K562 (cell line): ENCODE data around the gene CMTM4. TPM values are rescaled to one million over a fixed set of nuclear protein-coding genes. Genes with fewer than 3 reads are reported as not detected.

Experiments
- CAMTA2 ChIP-seq: fragments of 250-450 bp; sonication (Bioruptor Pico); conservative IDR thresholded peaks from 2 replicates; pipeline ENCODE4 v1.5.1; 2022
- CHD7 ChIP-seq: fragments of 200-600 bp; sonication (generic); IDR thresholded peaks from one replicate; pipeline ENCODE4 v1.6.1; 2012; ENCODE audit warnings: mild to moderate bottlenecking, low read depth, low read length, inconsistent platforms
- ELF2 ChIP-seq: fragments of 250-450 bp; sonication (Bioruptor Pico); IDR thresholded peaks from 2 replicates; pipeline ENCODE4 v1.5.0; 2021; ENCODE audit warnings: mild to moderate bottlenecking
- LARP7 ChIP-seq: fragments of 450-650 bp; IDR thresholded peaks from 2 replicates; pipeline ENCODE4 v1.6.1; 2016
- MBD1 ChIP-seq: fragments of 250-450 bp; sonication (Bioruptor Pico); IDR thresholded peaks from 2 replicates; pipeline ENCODE4 v1.8.0; 2022; ENCODE audit warnings: inconsistent platforms
- ZNF586 ChIP-seq: fragments of 450-650 bp; formaldehyde crosslinking; conservative IDR thresholded peaks from 2 replicates; pipeline ENCODE4 v1.4.0; 2020; ENCODE audit warnings: mild to moderate bottlenecking, moderate library complexity
- polyA plus RNA-seq, 8 experiments: library from polyadenylated mRNA; depleted of rRNA in 4 of 8; stranded (reverse) in 5 of 8; unstranded in 3 of 8; fragments of >200 nt; fragmentation: Nextera tagmentation in 2 of 8; fragmentation: Illumina TruSeq in 1 of 8; extraction: Ambion mirVana in 2 of 8; extraction: Trizol in 1 of 8; gene quantifications; 2 replicates each; pipeline versions ENCODE4 v1.2.1 to v1.2.3, GENCODE V29; 2011 to 2014; ENCODE audit warnings: inconsistent platforms in 1 of 8, missing spikeins in 1 of 8
- total RNA-seq, 7 experiments: library from RNA; depleted of rRNA in 6 of 7; stranded (reverse); fragments of >200 nt in 6 of 7; fragmentation: Illumina TruSeq in 2 of 7; extraction: Trizol in 2 of 7; gene quantifications; 2 replicates each; pipeline versions ENCODE4 v1.2.1 to v1.2.3, GENCODE V29; 2011 to 2021; ENCODE audit warnings: low replicate concordance in 1 of 7
- TF ChIP-seq, protein P1 (sequence below): fragments of 250-450 bp; sonication (Bioruptor Pico); IDR thresholded peaks from 2 replicates; pipeline ENCODE4 v1.5.0; 2022; ENCODE audit warnings: mild to moderate bottlenecking
- TF ChIP-seq, protein P2 (sequence below): fragments of 150-350 bp; IDR thresholded peaks from 2 replicates; pipeline ENCODE4 v1.6.1; 2014; ENCODE audit warnings: low read depth, mild to moderate bottlenecking, low read length, borderline replicate concordance

The CMTM4 gene
- total and polyA plus RNA-seq, 9 of the 15 experiments (the other 6 are each of a cell fraction or from before 2014, with no cell fraction given) = 2.0 to 21.3 (median 12.5) TPM

- no peak for TF ChIP-seq CHD7
- TF ChIP-seq MBD1 = no peak
- TF ChIP-seq, protein P1, sequence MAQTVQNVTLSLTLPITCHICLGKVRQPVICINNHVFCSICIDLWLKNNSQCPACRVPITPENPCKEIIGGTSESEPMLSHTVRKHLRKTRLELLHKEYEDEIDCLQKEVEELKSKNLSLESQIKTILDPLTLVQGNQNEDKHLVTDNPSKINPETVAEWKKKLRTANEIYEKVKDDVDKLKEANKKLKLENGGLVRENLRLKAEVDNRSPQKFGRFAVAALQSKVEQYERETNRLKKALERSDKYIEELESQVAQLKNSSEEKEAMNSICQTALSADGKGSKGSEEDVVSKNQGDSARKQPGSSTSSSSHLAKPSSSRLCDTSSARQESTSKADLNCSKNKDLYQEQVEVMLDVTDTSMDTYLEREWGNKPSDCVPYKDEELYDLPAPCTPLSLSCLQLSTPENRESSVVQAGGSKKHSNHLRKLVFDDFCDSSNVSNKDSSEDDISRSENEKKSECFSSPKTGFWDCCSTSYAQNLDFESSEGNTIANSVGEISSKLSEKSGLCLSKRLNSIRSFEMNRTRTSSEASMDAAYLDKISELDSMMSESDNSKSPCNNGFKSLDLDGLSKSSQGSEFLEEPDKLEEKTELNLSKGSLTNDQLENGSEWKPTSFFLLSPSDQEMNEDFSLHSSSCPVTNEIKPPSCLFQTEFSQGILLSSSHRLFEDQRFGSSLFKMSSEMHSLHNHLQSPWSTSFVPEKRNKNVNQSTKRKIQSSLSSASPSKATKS (CRISPR knock-in tag) = no peak
- TF ChIP-seq, protein P2, sequence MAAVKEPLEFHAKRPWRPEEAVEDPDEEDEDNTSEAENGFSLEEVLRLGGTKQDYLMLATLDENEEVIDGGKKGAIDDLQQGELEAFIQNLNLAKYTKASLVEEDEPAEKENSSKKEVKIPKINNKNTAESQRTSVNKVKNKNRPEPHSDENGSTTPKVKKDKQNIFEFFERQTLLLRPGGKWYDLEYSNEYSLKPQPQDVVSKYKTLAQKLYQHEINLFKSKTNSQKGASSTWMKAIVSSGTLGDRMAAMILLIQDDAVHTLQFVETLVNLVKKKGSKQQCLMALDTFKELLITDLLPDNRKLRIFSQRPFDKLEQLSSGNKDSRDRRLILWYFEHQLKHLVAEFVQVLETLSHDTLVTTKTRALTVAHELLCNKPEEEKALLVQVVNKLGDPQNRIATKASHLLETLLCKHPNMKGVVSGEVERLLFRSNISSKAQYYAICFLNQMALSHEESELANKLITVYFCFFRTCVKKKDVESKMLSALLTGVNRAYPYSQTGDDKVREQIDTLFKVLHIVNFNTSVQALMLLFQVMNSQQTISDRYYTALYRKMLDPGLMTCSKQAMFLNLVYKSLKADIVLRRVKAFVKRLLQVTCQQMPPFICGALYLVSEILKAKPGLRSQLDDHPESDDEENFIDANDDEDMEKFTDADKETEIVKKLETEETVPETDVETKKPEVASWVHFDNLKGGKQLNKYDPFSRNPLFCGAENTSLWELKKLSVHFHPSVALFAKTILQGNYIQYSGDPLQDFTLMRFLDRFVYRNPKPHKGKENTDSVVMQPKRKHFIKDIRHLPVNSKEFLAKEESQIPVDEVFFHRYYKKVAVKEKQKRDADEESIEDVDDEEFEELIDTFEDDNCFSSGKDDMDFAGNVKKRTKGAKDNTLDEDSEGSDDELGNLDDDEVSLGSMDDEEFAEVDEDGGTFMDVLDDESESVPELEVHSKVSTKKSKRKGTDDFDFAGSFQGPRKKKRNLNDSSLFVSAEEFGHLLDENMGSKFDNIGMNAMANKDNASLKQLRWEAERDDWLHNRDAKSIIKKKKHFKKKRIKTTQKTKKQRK = no peak
- no peak for TF ChIP-seq ZNF586 (CRISPR knock-in tag)
- no peak for TF ChIP-seq LARP7
- TF ChIP-seq ELF2 (CRISPR knock-in tag) = no peak
- TF ChIP-seq CAMTA2 = no peak
These were observed 91.2 kb downstream of the CMTM4 start (continued) for GRCh38 chr16:66605177-66605978.
